DOHH2 (cell line): ENCODE measurements around the gene ODC1.
"Not testable (repeated sequence)": the region's sequence is repeated elsewhere in the genome, so short reads cannot be mapped to it uniquely, and the experiment has no call there.

Experiments used
- H3F3A ChIP-seq: fragments of 200-600 bp; sonication (generic), shearing (Covaris generic); 2 replicates; pipeline ENCODE4 v1.6.0; 2016; ENCODE audit warnings: antibody characterized with exemption, mild to moderate bottlenecking; ENCODE audit not compliant: control insufficient read depth, insufficient read depth
- H3K27ac ChIP-seq: fragments of 200-600 bp; sonication (generic); 2 replicates; pipeline ENCODE4 v1.5.1; 2014; ENCODE audit warnings: low read depth, mild to moderate bottlenecking, low read length, moderate library complexity
- H3K27me3 ChIP-seq: fragments of 200-600 bp; sonication (generic); 2 replicates; pipeline ENCODE4 v1.6.1; 2014; ENCODE audit warnings: mild to moderate bottlenecking, low read length, mixed read lengths; ENCODE audit not compliant: control insufficient read depth
- H3K36me3 ChIP-seq: fragments of 200-600 bp; sonication (generic); 2 replicates; pipeline ENCODE4 v1.6.1; 2014; ENCODE audit warnings: mild to moderate bottlenecking, low read length, moderate library complexity, mixed read lengths; ENCODE audit not compliant: control insufficient read depth
- H3K4me1 ChIP-seq: fragments of 200-600 bp; sonication (generic); 2 replicates; pipeline ENCODE4 v1.6.1; 2014; ENCODE audit warnings: mild to moderate bottlenecking, low read length, mixed read lengths; ENCODE audit not compliant: control insufficient read depth
- H3K4me2 ChIP-seq: fragments of 200-600 bp; sonication (generic); 2 replicates; pipeline ENCODE4 v1.6.0; 2014; ENCODE audit warnings: mild to moderate bottlenecking, low read length, moderate library complexity
- H3K4me3 ChIP-seq: fragments of 200-600 bp; sonication (generic); 2 replicates; pipeline ENCODE4 v1.5.1; 2014; ENCODE audit warnings: mild to moderate bottlenecking, low read length, mixed read lengths
- H3K79me2 ChIP-seq: fragments of 200-600 bp; sonication (generic); 2 replicates; pipeline ENCODE4 v1.6.1; 2014; ENCODE audit warnings: mild to moderate bottlenecking, low read length, mixed read lengths; ENCODE audit not compliant: control insufficient read depth
- H3K9me2 ChIP-seq: fragments of 200-600 bp; sonication (generic); replicated peaks from 2 replicates; pipeline ENCODE4 v1.6.1; 2014; ENCODE audit warnings: mild to moderate bottlenecking, low read length, mixed read lengths; ENCODE audit not compliant: control insufficient read depth
- H3K9me3 ChIP-seq: fragments of 200-600 bp; sonication (generic); 2 replicates; pipeline ENCODE4 v1.6.1; 2014; ENCODE audit warnings: antibody characterized with exemption, low read length, mixed read lengths; ENCODE audit not compliant: control insufficient read depth, insufficient read depth
- H4K20me1 ChIP-seq: fragments of 200-600 bp; sonication (generic); 2 replicates; pipeline ENCODE4 v1.6.0; 2014; ENCODE audit warnings: low read depth, mild to moderate bottlenecking, antibody characterized with exemption, low read length, moderate library complexity; ENCODE audit not compliant: control insufficient read depth, insufficient read depth
- CTCF ChIP-seq: fragments of 200-600 bp; sonication (generic); IDR thresholded peaks from one replicate; pipeline ENCODE4 v1.5.1; 2014; ENCODE audit warnings: antibody characterized with exemption, mild to moderate bottlenecking, low read depth, low read length; ENCODE audit not compliant: poor library complexity, severe bottlenecking
- EZH2phosphoT487 ChIP-seq: fragments of 200-600 bp; sonication (generic); IDR thresholded peaks from 2 replicates; pipeline ENCODE4 v1.6.1; 2017; ENCODE audit warnings: borderline replicate concordance, mild to moderate bottlenecking, antibody characterized with exemption, low read length, moderate library complexity, mixed read lengths

Gene ODC1

GRCh38 chr2:10493075-10493633, 45.0 kb upstream of the ODC1 start:
- Histone ChIP-seq H3K9me2 (no peaks in the 10 kb centered on the region), H3K27ac (no peak overlapping the region), H3K36me3 (no peaks in the 10 kb centered on the region), H3K4me3 (no peak overlapping the region), H3K9me3 (no peaks in the 10 kb centered on the region), H3K27me3 (peaks cover 10% of the 10 kb centered on the region; the same call in 1 of the 2 replicates), H4K20me1 (no peaks in the 10 kb centered on the region), H3K4me2 (no peak overlapping the region), H3F3A (no peaks in the 10 kb centered on the region), H3K4me1 (no peaks in the 10 kb centered on the region), H3K79me2 (no peaks in the 10 kb centered on the region)
- no peak for TF ChIP-seq EZH2phosphoT487
- no peak for TF ChIP-seq CTCF

- no peaks in the 10 kb centered on the region for H3K36me3 ChIP-seq
- peaks cover 11% of the 10 kb centered on the region; the same call in 1 of the 2 replicates for H3K27me3 ChIP-seq
- H3K9me2 ChIP-seq = no peaks in the 10 kb centered on the region
- no peaks in the 10 kb centered on the region for H3F3A ChIP-seq
- no peak overlapping the region for H3K4me3 ChIP-seq
- H4K20me1 ChIP-seq = no peaks in the 10 kb centered on the region
- H3K4me2 ChIP-seq = no peak overlapping the region
- H3K4me1 ChIP-seq = no peaks in the 10 kb centered on the region
- H3K9me3 ChIP-seq = no peaks in the 10 kb centered on the region
- H3K79me2 ChIP-seq = no peaks in the 10 kb centered on the region
- TF ChIP-seq EZH2phosphoT487 (no peak), CTCF (no peak)
- no peak overlapping the region for H3K27ac ChIP-seq
These were observed 42.7 kb upstream of the ODC1 start for GRCh38 chr2:10490806-10491291.

- H3K27me3 ChIP-seq = peaks cover 11% of the 10 kb centered on the region; the same call in 1 of the 2 replicates
- no peaks in the 10 kb centered on the region for H3K79me2 ChIP-seq
- TF ChIP-seq CTCF = no peak
- TF ChIP-seq EZH2phosphoT487 = no peak
- no peak overlapping the region for H3K27ac ChIP-seq
- no peaks in the 10 kb centered on the region for H3F3A ChIP-seq
- H3K4me2 ChIP-seq = no peak overlapping the region
- no peaks in the 10 kb centered on the region for H3K9me2 ChIP-seq
- H3K9me3 ChIP-seq = no peaks in the 10 kb centered on the region
- H3K4me3 ChIP-seq = no peak overlapping the region
- no peaks in the 10 kb centered on the region for H3K4me1 ChIP-seq
- no peaks in the 10 kb centered on the region for H3K36me3 ChIP-seq
- H4K20me1 ChIP-seq = no peaks in the 10 kb centered on the region
These were observed 41.9 kb upstream of the ODC1 start for GRCh38 chr2:10489842-10490555.

GRCh38 chr2:10488142-10488541, 40.0 kb upstream of the ODC1 start:
- peaks cover 15% of the 10 kb centered on the region for H3K27me3 ChIP-seq
- H3K4me1 ChIP-seq, H3F3A ChIP-seq: not testable (repeated sequence)

GRCh38 chr2:10487741-10488104, 39.6 kb upstream of the ODC1 start:
- H3K9me3 ChIP-seq, H3K4me3 ChIP-seq, H4K20me1 ChIP-seq, H3K4me2 ChIP-seq, H3K27ac ChIP-seq, H3F3A ChIP-seq, H3K79me2 ChIP-seq, H3K9me2 ChIP-seq, H3K4me1 ChIP-seq, H3K36me3 ChIP-seq: not testable (repeated sequence)
- H3K27me3 ChIP-seq = peaks cover 15% of the 10 kb centered on the region

More at GRCh38 chr2:10488142-10488541, 40.0 kb upstream of the ODC1 start:
- H4K20me1 ChIP-seq, H3K9me3 ChIP-seq, H3K4me2 ChIP-seq, H3K9me2 ChIP-seq, H3K36me3 ChIP-seq, H3K4me3 ChIP-seq, H3K27ac ChIP-seq, H3K79me2 ChIP-seq: not testable (repeated sequence)
